Caco-2 (cell line): ENCODE results near the gene THSD8. TPM values are rescaled to one million over a fixed set of nuclear protein-coding genes. Genes with fewer than 3 reads are reported as not detected.

Source experiments
- BruUV-seq: library from RNA; stranded (reverse); fragments of 400-500 nt; replicated peaks from 2 replicates; lab custom pipeline; 2021; lab: Mats Ljungman, UMichigan
- CTCF ChIA-PET: fragments of 300-600 bp; sonication (Branson Sonifier 250); formaldehyde crosslinking; loops from one replicate; lab custom pipeline; 2022; ENCODE audit warnings: antibody characterized with exemption; lab: Charles Lee
- POLR2A ChIA-PET: fragments of 300-600 bp; sonication (Branson Sonifier 250); formaldehyde crosslinking; loops from one replicate; lab custom pipeline; 2022; ENCODE audit warnings: antibody characterized with exemption; lab: Charles Lee
- DNase-seq, 2 experiments: peaks; one replicate each; pipeline versions ENCODE4 v3.0.0 to v3.0.0-alpha.2; 2020 to 2022
- H3K27me3 ChIP-seq: replicated peaks from 2 replicates; pipeline ENCODE4 v1.6.0; 2011; ENCODE audit warnings: low read length; ENCODE audit not compliant: control insufficient read depth, insufficient read depth
- H3K36me3 ChIP-seq: 2 replicates; pipeline ENCODE4 v1.5.1; 2011; ENCODE audit warnings: low read length; ENCODE audit not compliant: control insufficient read depth, insufficient read depth
- H3K4me1 ChIP-seq: fragments of 250-450 bp; sonication (Bioruptor Pico); 2 replicates; pipeline ENCODE4 v1.5.1; 2020; ENCODE audit warnings: mild to moderate bottlenecking
- H3K4me3 ChIP-seq: 2 replicates; pipeline ENCODE4 v1.5.1; 2011; ENCODE audit warnings: low read depth, mild to moderate bottlenecking, control low read depth, low read length
- H3K9me3 ChIP-seq: fragments of 250-450 bp; sonication (Bioruptor Pico); 2 replicates; pipeline ENCODE4 v1.5.1; 2020; ENCODE audit warnings: mild to moderate bottlenecking, moderate library complexity
- H3K27ac Mint-ChIP-seq: one replicate; pipeline ENCODE4 v1.8.0; 2022; ENCODE audit warnings: mixed read lengths; ENCODE audit not compliant: unreplicated experiment
- H3K27me3 Mint-ChIP-seq: one replicate; pipeline ENCODE4 v1.8.0; 2022; ENCODE audit warnings: mixed read lengths; ENCODE audit not compliant: insufficient read depth, unreplicated experiment
- H3K36me3 Mint-ChIP-seq: one replicate; pipeline ENCODE4 v1.8.0; 2022; ENCODE audit warnings: mild to moderate bottlenecking, mixed read lengths; ENCODE audit not compliant: insufficient read depth, unreplicated experiment
- H3K4me1 Mint-ChIP-seq: one replicate; pipeline ENCODE4 v1.8.0; 2022; ENCODE audit warnings: low read depth, mixed read lengths; ENCODE audit not compliant: unreplicated experiment
- H3K4me3 Mint-ChIP-seq: one replicate; pipeline ENCODE4 v1.8.0; 2022; ENCODE audit warnings: mild to moderate bottlenecking, moderate library complexity, mixed read lengths; ENCODE audit not compliant: unreplicated experiment
- H3K9me3 Mint-ChIP-seq: one replicate; pipeline ENCODE4 v1.8.0; 2022; ENCODE audit warnings: mixed read lengths; ENCODE audit not compliant: unreplicated experiment
- intact Hi-C: fragments of 100-400 bp; cut with micrococcal nuclease; formaldehyde crosslinking; loops from one replicate; pipeline ENCODE4 v1.10.0; 2022; ENCODE audit not compliant: unreplicated experiment
- total RNA-seq: library from RNA; stranded (reverse); gene quantifications from 2 replicates; pipeline ENCODE4 v1.2.3, GENCODE V29; 2022
- TF ChIP-seq, protein P1 (sequence below), 2 experiments: fragments of 200-600 bp in 1 of 2; IDR thresholded peaks; 1 replicate in 1 of 2; 2 replicates in 1 of 2; pipeline versions ENCODE4 v1.5.1 to v1.8.0; 2011 to 2022; ENCODE audit warnings: antibody characterized with exemption in 1 of 2, control low read depth in 1 of 2, inconsistent platforms in 1 of 2, low read depth in 1 of 2, low read length in 1 of 2, mild to moderate bottlenecking in 1 of 2, moderate library complexity in 1 of 2; ENCODE audit not compliant: insufficient read depth in 1 of 2, severe bottlenecking in 1 of 2, unreplicated experiment in 1 of 2

THSD8 gene
- total RNA-seq, 1 experiment from 2014 or later: 25.9 TPM

DNA sequence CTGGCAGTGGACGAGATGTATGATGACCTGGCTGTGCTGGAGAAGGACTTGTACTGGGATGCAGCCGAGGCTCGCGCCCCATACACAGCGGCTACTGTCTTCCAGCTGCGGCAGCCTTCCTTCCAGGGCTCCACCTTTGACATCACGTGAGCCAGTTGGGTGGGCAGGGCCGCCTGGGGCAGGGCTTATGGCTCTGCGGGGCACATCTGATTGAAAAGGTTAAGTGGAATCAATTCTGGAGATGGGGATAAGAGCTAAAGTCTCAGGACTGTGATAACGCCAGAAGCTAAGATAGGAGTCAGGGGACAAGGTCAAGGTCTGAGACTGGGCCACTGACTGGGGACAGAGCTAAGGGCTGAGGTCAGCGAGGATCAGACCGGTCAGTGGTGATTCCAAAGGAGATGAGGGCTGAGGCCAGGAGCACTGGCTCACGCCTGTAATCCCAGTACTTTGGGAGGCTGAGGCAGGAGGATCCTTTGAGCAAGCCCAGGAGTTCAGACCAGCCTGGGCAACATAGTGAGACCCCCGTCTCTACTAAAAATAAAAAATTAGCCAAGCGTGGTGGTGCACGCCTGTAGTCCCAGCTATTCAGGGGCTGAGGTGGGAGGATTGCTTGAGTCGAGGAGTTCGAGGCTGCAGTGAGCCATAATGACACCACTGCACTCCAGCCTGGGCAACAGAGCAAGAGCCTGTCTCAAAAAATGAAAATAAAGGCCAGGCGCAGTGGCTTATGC is 45.6 kb upstream of the THSD8 start:
- Histone ChIP-seq H3K27me3 (no peaks in the 10 kb centered on the region), H3K9me3 (no peaks in the 10 kb centered on the region), H3K4me3 (no peak overlapping the region), H3K4me1 (peaks cover 5% of the 10 kb centered on the region; the same call in 1 of the 2 replicates), H3K36me3 (no peaks in the 10 kb centered on the region)
- Mint-ChIP-seq H3K27ac (no peak overlapping the region), H3K36me3 (peaks cover 13% of the 10 kb centered on the region), H3K9me3 (no peaks in the 10 kb centered on the region), H3K4me1 (no peaks in the 10 kb centered on the region), H3K27me3 (peaks cover 9% of the 10 kb centered on the region), H3K4me3 (no peak overlapping the region)
- POLR2A ChIA-PET: no interaction called here
- TF ChIP-seq, protein P1, sequence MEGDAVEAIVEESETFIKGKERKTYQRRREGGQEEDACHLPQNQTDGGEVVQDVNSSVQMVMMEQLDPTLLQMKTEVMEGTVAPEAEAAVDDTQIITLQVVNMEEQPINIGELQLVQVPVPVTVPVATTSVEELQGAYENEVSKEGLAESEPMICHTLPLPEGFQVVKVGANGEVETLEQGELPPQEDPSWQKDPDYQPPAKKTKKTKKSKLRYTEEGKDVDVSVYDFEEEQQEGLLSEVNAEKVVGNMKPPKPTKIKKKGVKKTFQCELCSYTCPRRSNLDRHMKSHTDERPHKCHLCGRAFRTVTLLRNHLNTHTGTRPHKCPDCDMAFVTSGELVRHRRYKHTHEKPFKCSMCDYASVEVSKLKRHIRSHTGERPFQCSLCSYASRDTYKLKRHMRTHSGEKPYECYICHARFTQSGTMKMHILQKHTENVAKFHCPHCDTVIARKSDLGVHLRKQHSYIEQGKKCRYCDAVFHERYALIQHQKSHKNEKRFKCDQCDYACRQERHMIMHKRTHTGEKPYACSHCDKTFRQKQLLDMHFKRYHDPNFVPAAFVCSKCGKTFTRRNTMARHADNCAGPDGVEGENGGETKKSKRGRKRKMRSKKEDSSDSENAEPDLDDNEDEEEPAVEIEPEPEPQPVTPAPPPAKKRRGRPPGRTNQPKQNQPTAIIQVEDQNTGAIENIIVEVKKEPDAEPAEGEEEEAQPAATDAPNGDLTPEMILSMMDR (IDR thresholded peaks at IDR 0.05; ENCODE audit: insufficient read depth in 1 of 2, low read depth in 1 of 2, low read length in 1 of 2, severe bottlenecking in 1 of 2, unreplicated experiment in 1 of 2): no peak
- intact Hi-C loops: no loop called here
- no peak for DNase-seq
- CTCF ChIA-PET: no interaction called here
- no TSS peak for BruUV-seq

DNA sequence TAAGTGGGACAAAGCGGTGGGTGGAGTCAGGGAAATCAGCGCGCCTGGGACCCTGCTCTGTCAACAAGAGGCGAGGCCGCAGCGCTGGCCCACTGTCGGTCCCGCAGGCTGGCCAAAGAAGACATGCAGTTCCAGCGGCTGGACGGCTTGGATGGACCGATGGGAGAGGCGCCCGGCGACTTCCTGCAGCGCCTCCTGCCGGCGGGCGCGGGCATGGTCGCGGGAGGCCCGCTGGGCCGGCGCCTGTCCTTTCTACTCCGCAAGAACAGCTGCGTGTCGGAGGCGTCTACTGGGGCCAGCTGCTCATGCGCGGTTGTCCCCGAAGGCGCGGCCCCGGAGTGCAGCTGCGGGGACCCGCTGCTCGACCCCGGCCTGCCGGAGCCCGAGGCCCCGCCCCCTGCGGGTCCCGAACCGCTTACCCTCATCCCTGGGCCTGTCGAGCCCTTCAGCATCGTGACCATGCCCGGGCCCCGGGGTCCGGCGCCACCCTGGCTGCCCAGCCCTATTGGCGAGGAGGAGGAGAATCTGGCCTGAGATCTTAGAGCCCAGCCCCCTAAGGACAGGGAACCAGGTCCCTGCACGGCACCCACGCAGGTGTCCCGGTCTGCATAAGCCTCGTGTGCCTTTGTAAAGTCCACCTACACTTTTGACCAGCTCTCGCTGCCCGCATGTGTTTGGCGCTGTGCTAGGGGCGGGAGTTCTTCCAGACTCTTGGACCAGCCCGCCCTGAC is 44.2 kb upstream of the THSD8 start:
- Mint-ChIP-seq H3K4me1 (no peaks in the 10 kb centered on the region), H3K27me3 (peaks cover 7% of the 10 kb centered on the region), H3K27ac (no peak overlapping the region), H3K36me3 (peaks cover 13% of the 10 kb centered on the region), H3K9me3 (no peaks in the 10 kb centered on the region), H3K4me3 (peak overlapping the region; percentile 49)
- H3K4me3 ChIP-seq: peak overlapping the region; percentile 4; the same call in 1 of the 2 replicates
- TF ChIP-seq, protein P1 (IDR thresholded peaks at IDR 0.05; ENCODE audit: insufficient read depth in 1 of 2, low read depth in 1 of 2, low read length in 1 of 2, severe bottlenecking in 1 of 2, unreplicated experiment in 1 of 2): peak; percentile 74 to 80
- POLR2A ChIA-PET: no interaction called here
- intact Hi-C loops: no loop called here
- no peaks in the 10 kb centered on the region for H3K9me3 ChIP-seq
- H3K36me3 ChIP-seq: no peaks in the 10 kb centered on the region
- no peaks in the 10 kb centered on the region for H3K27me3 ChIP-seq
- H3K4me1 ChIP-seq: no peaks in the 10 kb centered on the region; the same call in 1 of the 2 replicates
- BruUV-seq: no TSS peak
- CTCF ChIA-PET: interaction anchor here (0.6 to 1.4 kb wide), 8 partner anchors 11 to 1627 kb away, joined by 3 to 7 read pairs (median 4); partner anchors contain the start of gene GET3
- DNase-seq: peak; percentile 59 to 79

DNA sequence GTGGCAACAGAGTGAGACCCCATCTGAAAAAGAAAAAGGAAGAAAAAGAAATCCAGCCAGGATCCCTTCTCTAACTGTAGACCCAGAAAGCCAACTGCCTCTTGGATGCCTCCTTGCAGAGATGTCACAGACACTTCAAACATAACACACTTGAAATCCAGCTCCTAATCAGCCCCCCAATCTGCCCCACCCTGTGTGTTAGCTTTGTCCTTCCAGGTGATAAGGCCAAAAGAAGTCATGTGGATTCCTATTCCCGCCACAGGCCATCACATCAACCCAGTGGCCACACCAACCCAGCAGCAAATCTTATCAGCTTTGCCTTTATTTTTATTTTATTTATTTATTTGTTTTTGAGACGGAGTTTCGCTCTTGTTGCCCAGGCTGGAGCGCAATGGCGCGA is 42.2 kb upstream of the THSD8 start:
- Histone ChIP-seq H3K4me1 (no peaks in the 10 kb centered on the region; the same call in 1 of the 2 replicates), H3K9me3 (no peaks in the 10 kb centered on the region), H3K4me3 (no peak overlapping the region), H3K27me3 (no peaks in the 10 kb centered on the region), H3K36me3 (peaks cover 2% of the 10 kb centered on the region; the same call in 1 of the 2 replicates)
- intact Hi-C loops: loop anchor here (1.0 to 5.0 kb wide), 3 partner anchors 37 to 88 kb away; no protein-coding TSS in a partner anchor
- no peaks in the 10 kb centered on the region for H3K4me1 Mint-ChIP-seq
- CTCF ChIA-PET: interaction anchor here (0.6 to 1.8 kb wide), 7 partner anchors 12 to 131 kb away, joined by 3 to 15 read pairs (median 6); partner anchors contain the start of genes GCDH, GET3, JUNB and TRIR
- peaks cover 18% of the 10 kb centered on the region for H3K36me3 Mint-ChIP-seq
- no peaks in the 10 kb centered on the region for H3K27me3 Mint-ChIP-seq
- no peaks in the 10 kb centered on the region for H3K9me3 Mint-ChIP-seq
- POLR2A ChIA-PET: no interaction called here
- no peak for DNase-seq
- H3K4me3 Mint-ChIP-seq: no peak overlapping the region
- TF ChIP-seq, protein P1 (IDR thresholded peaks at IDR 0.05; ENCODE audit: insufficient read depth in 1 of 2, low read depth in 1 of 2, low read length in 1 of 2, severe bottlenecking in 1 of 2, unreplicated experiment in 1 of 2): no peak
- BruUV-seq: no TSS peak
- H3K27ac Mint-ChIP-seq: no peak overlapping the region
